ENCODE data around the gene NR2F2.
"Not testable (repeated sequence)": the region's sequence is repeated elsewhere in the genome, so short reads cannot be mapped to it uniquely, and the experiment has no call there.

NR2F2 gene

DNA sequence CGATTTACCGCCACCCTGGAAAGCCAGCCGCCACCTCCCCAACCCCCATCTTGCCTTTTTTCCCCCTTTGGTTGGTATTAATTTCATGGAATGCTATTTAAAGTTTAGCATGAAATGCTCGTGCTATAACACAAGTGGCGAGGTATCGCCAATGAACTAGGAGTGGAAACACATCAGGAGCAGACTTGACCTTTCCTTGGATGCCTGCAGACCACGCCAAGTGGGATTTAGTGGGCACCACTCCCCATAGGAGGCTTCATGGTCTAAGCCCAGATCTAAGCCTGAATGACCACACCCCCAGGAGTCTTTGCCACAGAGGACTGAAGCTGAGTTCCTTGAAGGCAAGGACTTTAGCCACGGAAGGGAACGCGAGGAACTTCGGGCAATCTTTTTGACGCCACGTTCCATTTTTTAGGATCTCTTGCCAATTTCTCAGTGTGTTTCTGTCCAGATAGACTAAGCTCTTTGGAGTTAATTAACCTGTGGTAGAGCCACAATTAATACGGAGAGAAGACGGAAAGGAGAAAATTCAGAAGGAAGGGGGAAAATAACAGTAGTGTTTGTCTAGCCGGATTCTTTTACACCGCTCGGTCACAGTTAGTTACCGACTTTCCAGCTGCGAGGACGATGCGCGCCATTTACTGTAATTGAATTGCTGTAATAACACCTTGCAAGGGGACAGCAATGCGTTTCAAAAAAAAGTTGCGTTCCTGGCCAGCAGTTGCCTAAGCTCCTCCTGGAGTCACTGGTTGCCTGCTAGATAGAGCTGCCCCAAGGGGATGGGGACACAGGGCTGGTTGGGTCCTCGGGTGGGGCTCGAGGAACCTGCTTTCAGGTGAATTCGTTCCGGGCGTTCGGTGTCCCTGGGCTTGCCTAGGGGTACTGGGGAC, 37.1 kb downstream of the NR2F2 start:
- no peak for DNase-seq (ENCODE audit: low read depth in 3 of 3)

DNA sequence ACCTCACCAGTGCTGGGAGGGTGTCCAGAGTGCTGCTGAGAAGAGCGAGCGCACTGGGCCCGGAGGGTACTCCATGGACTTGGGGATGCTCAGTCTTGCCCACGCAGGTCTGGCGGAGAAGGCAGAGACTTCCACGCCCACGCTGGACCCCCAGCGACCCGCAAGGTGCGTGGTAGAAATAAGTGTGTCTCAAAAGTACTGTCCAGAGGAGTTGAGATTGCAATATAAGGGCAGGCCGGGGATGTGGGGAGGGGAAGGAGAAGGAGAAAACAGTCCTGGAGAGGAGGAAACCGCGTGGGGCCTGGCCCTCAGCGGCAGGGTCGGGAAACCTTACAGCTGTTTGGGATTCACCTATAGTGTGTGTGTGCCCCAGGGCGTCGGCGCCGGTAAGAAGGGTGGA, 38.9 kb downstream of the NR2F2 start:
- no peak for DNase-seq (ENCODE audit: low read depth in 3 of 3)

DNA sequence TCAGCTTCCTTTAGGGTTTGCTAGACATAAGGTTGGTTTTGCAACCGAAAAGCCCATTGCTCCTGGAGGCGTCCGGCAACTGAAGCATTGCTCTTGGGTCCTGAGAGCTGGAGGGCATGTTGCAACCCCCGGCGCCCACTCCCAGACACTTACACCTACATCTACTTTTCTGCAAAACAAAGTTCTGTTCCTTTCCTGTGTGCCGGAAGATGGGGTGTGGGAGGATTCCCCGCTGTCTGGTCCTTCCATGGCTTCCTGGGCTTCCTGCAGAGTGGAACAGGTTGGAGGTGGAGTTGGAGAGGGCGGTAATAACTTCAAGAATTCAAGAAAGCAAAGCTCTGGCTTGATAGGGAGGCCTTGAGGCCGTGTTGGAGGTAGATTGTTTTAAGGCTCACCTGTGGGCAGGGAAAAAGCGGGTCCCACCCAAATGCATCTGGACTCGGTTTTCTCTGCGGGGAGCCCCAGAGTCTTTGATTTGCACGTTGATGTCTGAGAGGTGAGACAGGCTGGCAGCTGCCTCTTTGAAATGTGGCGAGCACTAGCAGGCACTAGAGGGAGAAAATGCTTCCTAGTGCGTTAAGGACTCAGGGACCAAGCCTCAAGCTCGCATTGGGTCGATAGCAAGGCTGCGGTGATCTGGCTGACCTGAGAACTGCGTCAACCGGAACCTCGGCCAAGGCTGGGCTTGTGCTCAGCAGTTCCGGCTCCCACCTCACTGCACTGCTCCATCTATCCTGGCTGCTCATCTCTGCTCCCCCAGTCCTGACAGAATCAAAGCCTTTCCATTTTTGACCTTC, 39.5 kb downstream of the NR2F2 start:
- no peak for DNase-seq (ENCODE audit: low read depth in 3 of 3)

GRCh38 chr15:96372554-96372953, 42.1 kb downstream of the NR2F2 start:
- DNase-seq (ENCODE audit: low read depth in 3 of 3): no peak

DNA sequence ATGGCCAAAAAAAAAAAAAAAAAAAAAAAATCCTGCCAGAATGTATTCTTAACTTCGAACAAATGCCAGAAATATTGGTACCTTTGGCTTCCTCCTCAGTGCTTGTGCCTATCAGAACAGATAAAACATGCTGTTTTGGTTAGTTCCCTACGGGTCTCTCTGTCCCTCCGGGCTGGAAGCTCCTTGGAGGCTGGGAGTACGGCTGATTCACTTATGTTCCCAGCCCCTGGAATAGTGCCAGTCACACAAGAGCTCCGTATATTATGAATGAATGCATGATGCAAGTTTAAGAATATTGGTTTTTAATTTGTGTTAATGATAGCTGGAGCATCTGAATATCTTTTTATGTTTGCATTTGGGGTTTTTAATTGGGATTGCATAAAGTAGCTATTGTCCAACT, 44.0 kb downstream of the NR2F2 start:
- no peak for DNase-seq (ENCODE audit: low read depth in 3 of 3)

- not testable (repeated sequence) for DNase-seq (ENCODE audit: low read depth in 3 of 3)
Observed at GRCh38 chr15:96379592-96379991, 49.1 kb downstream of the NR2F2 start.

DNA sequence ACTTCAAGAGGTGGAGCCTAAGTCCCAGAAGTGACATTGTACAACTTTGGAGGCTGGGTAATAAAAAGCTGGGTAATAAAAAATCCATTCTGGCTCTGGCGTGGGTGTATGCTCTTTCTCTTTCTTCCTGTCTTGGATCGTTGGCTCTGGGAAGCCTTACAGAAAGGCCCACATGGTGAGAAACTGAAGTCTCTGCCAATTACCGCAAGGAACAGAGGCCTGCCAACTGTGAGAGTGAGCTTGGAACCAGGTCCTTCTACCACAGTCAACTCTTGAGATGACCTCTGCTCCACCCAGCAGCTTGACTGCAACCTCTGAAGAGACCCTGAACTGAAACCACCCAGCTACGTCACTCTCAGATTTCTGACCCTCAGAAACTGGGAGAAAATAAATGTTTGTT, 51.0 kb downstream of the NR2F2 start:
- no peak for DNase-seq (ENCODE audit: low read depth in 3 of 3)

DNA sequence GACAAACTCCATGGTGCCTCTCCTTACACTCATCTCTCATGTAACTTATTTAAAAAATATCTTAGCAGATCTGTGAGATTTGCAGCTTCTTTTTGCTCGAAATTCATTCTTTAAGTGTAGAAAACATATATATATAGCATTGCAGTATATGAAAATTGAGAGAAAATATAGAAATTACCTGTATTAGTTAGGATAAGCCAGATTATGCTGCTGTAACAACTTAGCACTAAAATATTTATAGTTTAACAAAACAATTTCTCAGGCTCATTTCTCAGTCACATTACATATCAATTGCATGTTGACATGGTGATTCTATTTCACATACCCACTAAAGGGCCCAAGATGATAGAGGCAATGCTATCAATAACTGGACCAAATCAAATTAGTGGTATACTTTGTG, 54.7 kb downstream of the NR2F2 start:
- no peak for DNase-seq (ENCODE audit: low read depth in 3 of 3)

- DNase-seq (ENCODE audit: low read depth in 3 of 3): no peak
Observed at GRCh38 chr15:96388673-96389072, 58.2 kb downstream of the NR2F2 start.

Data from stimulated activated CD4-positive, alpha-beta T cell treated with anti-CD3 and anti-CD28 coated beads, TNF-alpha, amount 100 ng/mL, for 48 hours (primary cell).